Lower leg skin (tissue), 3 donors: ENCODE results near the gene DIS3L.

ENCODE experiments used
- POLR2A ChIP-seq, 2 donors: fragments of 450-650 bp; IDR thresholded peaks; one replicate each; pipeline ENCODE4 v1.6.1; 2016 to 2017; ENCODE audit warnings: antibody characterized with exemption in 2 of 2, mild to moderate bottlenecking in 1 of 2, moderate library complexity in 1 of 2
- TF ChIP-seq, protein P1 (sequence below), 3 donors: fragments of 450-650 bp; IDR thresholded peaks; one replicate each; pipeline ENCODE4 v1.5.1; 2016; ENCODE audit warnings: antibody characterized with exemption in 3 of 3, mild to moderate bottlenecking in 3 of 3, moderate library complexity in 2 of 3

DNA sequence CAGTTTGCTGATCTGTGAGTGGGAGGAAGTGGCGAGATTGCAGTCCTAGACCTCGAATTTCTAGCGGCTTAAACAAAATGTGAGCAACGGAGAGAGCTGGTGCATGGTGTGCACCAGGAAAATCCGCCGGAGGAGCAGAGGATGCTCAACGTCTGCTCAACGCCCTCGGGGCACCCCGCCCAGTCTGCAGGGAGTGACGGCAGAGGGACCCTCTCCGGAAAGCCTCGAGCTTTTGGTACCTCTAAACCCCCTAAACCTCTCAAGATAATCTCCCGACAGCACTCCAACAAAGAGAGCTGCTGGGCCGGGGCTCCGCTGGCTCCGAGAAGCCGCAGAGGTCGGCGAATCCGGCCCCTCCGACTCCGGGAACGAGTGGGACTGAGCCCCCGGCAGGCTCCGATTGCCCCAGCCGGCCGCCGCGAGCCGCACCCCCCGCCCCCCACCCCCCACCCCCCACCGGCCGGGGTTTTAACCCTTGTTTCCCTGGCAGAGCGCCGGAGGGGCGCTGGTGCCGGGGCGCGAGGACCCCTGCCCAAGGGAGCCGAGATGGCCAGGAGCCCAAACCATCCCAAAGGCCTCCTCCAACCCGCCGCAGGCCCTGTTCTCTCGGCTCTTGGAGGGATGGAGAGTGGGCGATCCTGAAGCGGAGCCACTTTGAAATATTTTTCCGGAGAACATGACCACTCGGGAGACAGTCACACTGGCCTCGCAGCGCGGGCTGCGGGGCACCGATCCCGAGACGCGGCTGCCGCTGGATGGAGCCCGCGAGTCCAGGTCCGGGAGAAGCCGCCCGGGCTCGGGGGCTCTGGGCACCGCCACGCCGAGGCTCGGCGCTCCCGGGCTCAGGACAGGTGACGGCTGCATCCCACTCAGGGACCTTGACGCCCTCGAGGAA lies 41.3 kb upstream of the DIS3L start:
- TF ChIP-seq, protein P1, sequence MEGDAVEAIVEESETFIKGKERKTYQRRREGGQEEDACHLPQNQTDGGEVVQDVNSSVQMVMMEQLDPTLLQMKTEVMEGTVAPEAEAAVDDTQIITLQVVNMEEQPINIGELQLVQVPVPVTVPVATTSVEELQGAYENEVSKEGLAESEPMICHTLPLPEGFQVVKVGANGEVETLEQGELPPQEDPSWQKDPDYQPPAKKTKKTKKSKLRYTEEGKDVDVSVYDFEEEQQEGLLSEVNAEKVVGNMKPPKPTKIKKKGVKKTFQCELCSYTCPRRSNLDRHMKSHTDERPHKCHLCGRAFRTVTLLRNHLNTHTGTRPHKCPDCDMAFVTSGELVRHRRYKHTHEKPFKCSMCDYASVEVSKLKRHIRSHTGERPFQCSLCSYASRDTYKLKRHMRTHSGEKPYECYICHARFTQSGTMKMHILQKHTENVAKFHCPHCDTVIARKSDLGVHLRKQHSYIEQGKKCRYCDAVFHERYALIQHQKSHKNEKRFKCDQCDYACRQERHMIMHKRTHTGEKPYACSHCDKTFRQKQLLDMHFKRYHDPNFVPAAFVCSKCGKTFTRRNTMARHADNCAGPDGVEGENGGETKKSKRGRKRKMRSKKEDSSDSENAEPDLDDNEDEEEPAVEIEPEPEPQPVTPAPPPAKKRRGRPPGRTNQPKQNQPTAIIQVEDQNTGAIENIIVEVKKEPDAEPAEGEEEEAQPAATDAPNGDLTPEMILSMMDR (IDR thresholded peaks at IDR 0.05): no peak
- TF ChIP-seq POLR2A (IDR thresholded peaks at IDR 0.05): no peak
